Measurements from ENCODE around the gene CTRB1. TPM values are rescaled to one million over a fixed set of nuclear protein-coding genes. Genes with fewer than 3 reads are reported as not detected.
A peak's percentile ranks its signal among the peaks of the same experiment; 100 is the strongest.

The CTRB1 gene
- total and polyA plus RNA-seq, 2 donors (not counting 3 experiments of a cell fraction or from before 2014, with no cell fraction given) = not detected

DNA sequence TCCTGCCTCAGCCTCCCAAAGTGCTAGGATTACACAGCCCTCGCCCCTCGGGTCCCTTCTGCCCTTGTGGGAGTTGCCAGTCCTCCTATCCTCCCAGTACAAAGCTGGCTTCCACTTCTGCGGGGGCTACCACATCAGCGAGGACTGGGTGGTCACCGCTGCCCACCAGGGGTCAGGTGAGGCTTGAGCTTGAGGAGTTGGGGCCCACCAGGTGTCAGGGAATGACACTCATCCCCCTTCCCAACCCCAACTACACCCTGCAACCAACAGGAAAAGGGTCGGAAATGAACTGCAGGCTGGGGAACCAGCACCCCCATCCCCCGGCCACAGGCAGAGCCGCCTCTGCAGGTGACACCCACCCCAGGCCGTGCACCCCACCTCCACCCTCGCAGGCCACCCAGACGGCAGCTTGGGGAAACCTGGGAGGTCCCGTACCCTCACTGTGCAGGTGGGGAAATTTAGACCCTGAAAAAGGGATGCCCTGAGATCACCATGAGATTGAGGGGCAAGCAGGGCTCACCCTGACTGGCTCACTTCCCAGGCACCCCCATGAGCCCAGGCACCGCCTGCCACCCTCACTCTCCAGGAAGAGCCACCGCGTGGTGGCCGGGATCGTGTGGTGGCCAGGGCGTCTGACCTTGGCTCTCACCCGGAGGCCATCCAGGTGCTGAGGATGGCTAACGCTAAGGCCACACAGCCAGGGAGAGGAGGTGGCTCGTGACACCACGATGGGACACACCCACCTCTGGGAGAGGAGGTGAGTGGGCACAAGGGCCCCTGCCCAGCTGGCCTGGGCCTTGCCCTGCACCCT, 8.0 kb downstream of the CTRB1 start:
- Histone ChIP-seq H3K9ac (replicated peaks; ENCODE audit: extremely low read depth, insufficient read depth, low read length) (no peak overlapping the region), H4K20me1 (replicated peaks; ENCODE audit: control insufficient read depth, extremely low read depth, insufficient read depth, low read length) (peaks cover 2% of the 10 kb centered on the region), H3K27ac (ENCODE audit: insufficient read depth, low read depth, low read length) (no peak overlapping the region), H3K27me3 (ENCODE audit: control insufficient read depth in 2 of 2, insufficient read depth in 2 of 2, low read length in 2 of 2) (no peaks in the 10 kb centered on the region), H3K4me3 (replicated peaks in 1 of 3; ENCODE audit: insufficient read depth in 1 of 3, low read depth in 1 of 3, low read length in 3 of 3) (no peak overlapping the region), H2AFZ (ENCODE audit: low read depth, low read length) (no peak overlapping the region), H3K9me1 (replicated peaks; ENCODE audit: control insufficient read depth, extremely low read depth, insufficient read depth, low read length) (no peaks in the 10 kb centered on the region), H3K4me1 (ENCODE audit: control insufficient read depth, extremely low read depth, insufficient read depth, low read length) (no peaks in the 10 kb centered on the region), H3K36me3 (ENCODE audit: control insufficient read depth in 2 of 2, extremely low read depth in 1 of 2, insufficient read depth in 2 of 2, low read length in 2 of 2) (peaks cover 15 to 29% of the 10 kb centered on the region in 2 experiments), H3K79me2 (ENCODE audit: control insufficient read depth, insufficient read depth, low read length) (peaks cover 4% of the 10 kb centered on the region), H3K4me2 (ENCODE audit: insufficient read depth, low read length) (no peak overlapping the region), H3K9me3 (replicated peaks; ENCODE audit: control insufficient read depth, insufficient read depth, low read length) (no peaks in the 10 kb centered on the region)
- TF ChIP-seq FOS (IDR thresholded peaks at IDR 0.05; ENCODE audit: borderline replicate concordance, insufficient read depth, low read length) = no peak
- TF ChIP-seq, protein P1, sequence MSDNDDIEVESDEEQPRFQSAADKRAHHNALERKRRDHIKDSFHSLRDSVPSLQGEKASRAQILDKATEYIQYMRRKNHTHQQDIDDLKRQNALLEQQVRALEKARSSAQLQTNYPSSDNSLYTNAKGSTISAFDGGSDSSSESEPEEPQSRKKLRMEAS (IDR thresholded peaks at IDR 0.05; ENCODE audit: insufficient read depth, insufficient read length) = no peak
- TF ChIP-seq POLR2AphosphoS5 (IDR thresholded peaks at IDR 0.05; ENCODE audit: insufficient read depth, low read depth, low read length) = peak; percentile 81
- TF ChIP-seq POLR2A (IDR thresholded peaks at IDR 0.05; ENCODE audit: low read depth, low read length) = peak; percentile 68
- DNase-seq (ENCODE audit: low read depth, low spot score) (peak; percentile 21), FAIRE-seq (no peak)
- dilution Hi-C loops (cut with MboI; ENCODE audit: extremely low pct_ligation_motif_present, low sequenced_read_pairs) (no loop called here), intact Hi-C loops (cut with micrococcal nuclease) (no loop called here)
- ChIA-PET POLR2A (interaction anchor here (0.6 kb wide), 1 partner anchor 9 kb away, joined by 5 read pairs; no protein-coding TSS in a partner anchor), CTCF (interaction anchor here (1.1 to 4.0 kb wide), 2 partner anchors 159 to 175 kb away, joined by 3 to 20 read pairs; no protein-coding TSS in a partner anchor)
- no TSS peak for BruUV-seq (replicated peaks)

DNA sequence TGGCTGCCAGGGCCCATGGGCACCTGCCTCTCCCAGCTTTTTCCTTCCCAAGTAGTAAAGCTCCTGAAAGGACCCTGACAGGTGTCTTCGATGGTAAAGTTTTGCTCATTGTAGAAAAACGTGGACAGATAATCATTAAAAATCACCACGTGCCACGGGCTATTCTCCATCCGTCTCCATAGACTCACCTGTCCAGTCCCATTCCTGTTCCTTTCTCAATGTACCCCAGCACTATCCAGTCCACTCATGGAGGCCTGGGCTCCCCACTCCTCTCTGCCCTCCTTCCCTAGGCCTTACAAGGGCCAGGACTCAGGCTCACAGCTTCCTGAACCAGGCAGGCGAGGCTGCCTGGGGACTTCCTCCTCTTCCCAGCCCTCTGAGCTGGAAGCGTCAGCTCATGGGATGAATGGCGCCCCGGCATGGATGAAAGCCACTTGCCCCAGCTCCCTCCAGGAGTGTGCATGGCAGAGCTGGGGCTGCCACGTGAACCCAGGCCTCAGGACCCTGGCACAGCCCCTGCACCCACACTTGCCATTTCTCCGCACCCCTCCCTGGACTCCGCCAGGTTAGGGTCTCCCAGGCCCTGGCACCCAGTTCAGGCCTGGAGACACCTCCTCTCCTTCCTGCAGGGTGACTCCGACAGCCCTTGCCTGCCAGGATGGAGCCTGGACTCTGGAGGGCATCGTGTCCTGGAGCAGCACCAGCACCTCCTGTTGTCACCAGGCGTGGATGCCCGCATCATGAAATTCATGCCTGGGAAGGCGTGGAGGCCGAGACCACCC, 8.8 kb downstream of the CTRB1 start:
- Histone ChIP-seq H3K4me2 (ENCODE audit: insufficient read depth, low read length) (no peak overlapping the region), H3K9me3 (replicated peaks; ENCODE audit: control insufficient read depth, insufficient read depth, low read length) (no peaks in the 10 kb centered on the region), H3K9ac (replicated peaks; ENCODE audit: extremely low read depth, insufficient read depth, low read length) (no peak overlapping the region), H3K27ac (ENCODE audit: insufficient read depth, low read depth, low read length) (no peak overlapping the region), H3K36me3 (ENCODE audit: control insufficient read depth in 2 of 2, extremely low read depth in 1 of 2, insufficient read depth in 2 of 2, low read length in 2 of 2) (peaks cover 15 to 32% of the 10 kb centered on the region in 2 experiments), H3K4me3 (replicated peaks in 1 of 3; ENCODE audit: insufficient read depth in 1 of 3, low read depth in 1 of 3, low read length in 3 of 3) (no peak overlapping the region), H3K9me1 (replicated peaks; ENCODE audit: control insufficient read depth, extremely low read depth, insufficient read depth, low read length) (no peaks in the 10 kb centered on the region), H2AFZ (ENCODE audit: low read depth, low read length) (no peak overlapping the region), H3K27me3 (ENCODE audit: control insufficient read depth in 2 of 2, insufficient read depth in 2 of 2, low read length in 2 of 2) (no peaks in the 10 kb centered on the region), H3K4me1 (ENCODE audit: control insufficient read depth, extremely low read depth, insufficient read depth, low read length) (no peaks in the 10 kb centered on the region), H3K79me2 (ENCODE audit: control insufficient read depth, insufficient read depth, low read length) (peaks cover 6% of the 10 kb centered on the region), H4K20me1 (replicated peaks; ENCODE audit: control insufficient read depth, extremely low read depth, insufficient read depth, low read length) (peaks cover 2% of the 10 kb centered on the region)
- ChIA-PET CTCF (interaction anchor here (1.1 to 4.0 kb wide), 2 partner anchors 158 to 174 kb away, joined by 3 to 20 read pairs; no protein-coding TSS in a partner anchor), POLR2A (no interaction called here)
- intact Hi-C loops (cut with micrococcal nuclease) (no loop called here), dilution Hi-C loops (cut with MboI; ENCODE audit: extremely low pct_ligation_motif_present, low sequenced_read_pairs) (no loop called here)
- BruUV-seq (replicated peaks) = no TSS peak
- FAIRE-seq = no peak
- TF ChIP-seq, protein P2, sequence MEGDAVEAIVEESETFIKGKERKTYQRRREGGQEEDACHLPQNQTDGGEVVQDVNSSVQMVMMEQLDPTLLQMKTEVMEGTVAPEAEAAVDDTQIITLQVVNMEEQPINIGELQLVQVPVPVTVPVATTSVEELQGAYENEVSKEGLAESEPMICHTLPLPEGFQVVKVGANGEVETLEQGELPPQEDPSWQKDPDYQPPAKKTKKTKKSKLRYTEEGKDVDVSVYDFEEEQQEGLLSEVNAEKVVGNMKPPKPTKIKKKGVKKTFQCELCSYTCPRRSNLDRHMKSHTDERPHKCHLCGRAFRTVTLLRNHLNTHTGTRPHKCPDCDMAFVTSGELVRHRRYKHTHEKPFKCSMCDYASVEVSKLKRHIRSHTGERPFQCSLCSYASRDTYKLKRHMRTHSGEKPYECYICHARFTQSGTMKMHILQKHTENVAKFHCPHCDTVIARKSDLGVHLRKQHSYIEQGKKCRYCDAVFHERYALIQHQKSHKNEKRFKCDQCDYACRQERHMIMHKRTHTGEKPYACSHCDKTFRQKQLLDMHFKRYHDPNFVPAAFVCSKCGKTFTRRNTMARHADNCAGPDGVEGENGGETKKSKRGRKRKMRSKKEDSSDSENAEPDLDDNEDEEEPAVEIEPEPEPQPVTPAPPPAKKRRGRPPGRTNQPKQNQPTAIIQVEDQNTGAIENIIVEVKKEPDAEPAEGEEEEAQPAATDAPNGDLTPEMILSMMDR (IDR thresholded peaks at IDR 0.05; ENCODE audit: extremely low read depth in 1 of 2, insufficient read depth in 1 of 2, low read depth in 1 of 2, low read length in 2 of 2) = no peak
- TF ChIP-seq MYC (IDR thresholded peaks at IDR 0.05; ENCODE audit: low read depth, low read length) (no peak), FOS (IDR thresholded peaks at IDR 0.05; ENCODE audit: borderline replicate concordance, insufficient read depth, low read length) (no peak), JUN (IDR thresholded peaks at IDR 0.05; ENCODE audit: borderline replicate concordance, insufficient read depth, insufficient read length, low read depth) (no peak), GATA2 (IDR thresholded peaks at IDR 0.05; ENCODE audit: insufficient read depth, insufficient read length, low read depth, low read length) (no peak), POLR2AphosphoS5 (IDR thresholded peaks at IDR 0.05; ENCODE audit: insufficient read depth, low read depth, low read length) (peak; percentile 28), EZH2 (IDR thresholded peaks at IDR 0.05; ENCODE audit: borderline replicate concordance, low read depth, low read length, severe bottlenecking) (no peak), POLR2A (IDR thresholded peaks at IDR 0.05; ENCODE audit: low read depth, low read length) (peak; percentile 53)
- TF ChIP-seq, protein P1 (IDR thresholded peaks at IDR 0.05; ENCODE audit: insufficient read depth, insufficient read length) = no peak
- peak; percentile 24 for DNase-seq (ENCODE audit: low read depth, low spot score)

All from endothelial cell of umbilical vein (primary cell).